ENCODE measurements around the gene MPDZ. TPM values are rescaled to one million over a fixed set of nuclear protein-coding genes. Genes with fewer than 3 reads are reported as not detected.

Gene MPDZ
- total and polyA plus RNA-seq, 2 of the 13 experiments (the other 11 are each of a cell fraction or from before 2014, with no cell fraction given): 12.4 to 14.7 TPM

DNA sequence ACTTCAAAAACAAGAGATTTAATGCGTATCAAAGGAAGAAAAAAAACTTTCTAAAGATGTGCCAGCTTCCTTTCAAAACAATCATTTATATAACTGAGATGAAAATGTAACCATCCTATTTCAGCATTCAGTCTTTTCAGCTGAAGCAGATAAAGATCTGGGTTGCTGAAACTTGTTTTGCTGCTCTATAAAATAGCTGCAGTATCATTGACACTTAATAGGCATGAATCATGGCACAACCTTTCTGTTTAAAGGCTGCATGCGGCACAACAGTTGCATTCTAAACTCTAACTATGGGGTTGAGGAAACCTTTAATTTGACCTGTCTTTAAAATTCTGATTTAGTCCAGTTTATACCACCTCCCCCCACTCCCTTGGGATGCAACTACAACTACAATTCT, 196.7 kb downstream of the MPDZ start:
- DNase-seq (ENCODE audit: low spot score): no peak
- no peak for ATAC-seq

DNA sequence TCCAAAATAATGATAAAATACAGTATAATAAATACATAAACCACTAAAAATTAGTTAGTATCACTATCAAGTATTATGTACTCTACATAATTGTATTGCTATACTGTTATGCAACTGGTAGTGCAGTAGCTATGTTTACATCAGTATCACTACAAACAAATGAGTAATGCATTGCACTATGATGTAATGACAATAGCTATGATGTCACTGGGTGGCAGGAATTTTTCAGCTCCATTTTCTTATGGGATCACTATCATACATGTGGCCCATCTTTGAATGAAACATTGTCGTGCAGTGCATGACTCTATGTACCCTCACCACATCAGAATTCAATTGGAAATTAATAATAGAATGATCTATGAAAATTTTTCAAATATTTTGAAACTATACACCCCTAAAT, 201.3 kb downstream of the MPDZ start:
- H3K9ac ChIP-seq (ENCODE audit: insufficient read depth, low read depth, low read length): no peak overlapping the region
- in situ Hi-C loops (cut with HindIII; ENCODE audit: extremely low pct_ligation_motif_present, low pct_unique_long_range_greater_than_20kb) (no loop called here), intact Hi-C loops (cut with micrococcal nuclease; ENCODE audit: unreplicated experiment) (no loop called here)
- 6% methylated on average over 1 of the region's 1 CpG for WGBS (ENCODE audit: low lambda C conversion rate)
- no TSS peak for BruUV-seq (replicated peaks)
- no peak overlapping the region for H2AFZ ChIP-seq (ENCODE audit: low read length)
- TF ChIP-seq ATF7 (IDR thresholded peaks at IDR 0.05) (peak; percentile 64; the same call in 1 of the 2 replicates), ATF7 (CRISPR knock-in tag; IDR thresholded peaks at IDR 0.05) (no peak), CREB1 (IDR thresholded peaks at IDR 0.05) (peak; percentile 60), CREB1 (CRISPR knock-in tag; IDR thresholded peaks at IDR 0.05) (no peak), RCOR2 (CRISPR knock-in tag; IDR thresholded peaks at IDR 0.05) (no peak)
- no peak for FAIRE-seq
- CTCF ChIA-PET (ENCODE audit: low intra/inter-chr PET ratio, low total read pairs): no interaction called here
- H3K36me3 ChIP-seq (replicated peaks in 1 of 2; ENCODE audit: control insufficient read depth in 1 of 2, insufficient read depth in 2 of 2, low read length in 2 of 2): no peaks in the 10 kb centered on the region
- POLR2A ChIA-PET: no interaction called here
- H3K4me1 ChIP-seq (ENCODE audit: insufficient read depth, low read length): no peaks in the 10 kb centered on the region
- no peaks in the 10 kb centered on the region for H3K9me3 ChIP-seq (ENCODE audit: low read length)
- H3K4me3 ChIP-seq (replicated peaks in 1 of 3; ENCODE audit: insufficient read depth in 1 of 3, low read depth in 2 of 3, low read length in 3 of 3): no peak overlapping the region
- H3K27ac ChIP-seq (ENCODE audit: extremely low read length, insufficient read depth, low read length): no peak overlapping the region
- H3K79me2 ChIP-seq (ENCODE audit: insufficient read depth, low read length): no peaks in the 10 kb centered on the region
- no peaks in the 10 kb centered on the region for H4K20me1 ChIP-seq (ENCODE audit: insufficient read depth, low read length)
- no peak for DNase-seq (ENCODE audit: low spot score)
- H3K4me2 ChIP-seq (ENCODE audit: low read depth, low read length): no peak overlapping the region
- H3K27me3 ChIP-seq (ENCODE audit: control insufficient read depth in 1 of 2, insufficient read depth in 2 of 2, low read length in 2 of 2): no peaks in the 10 kb centered on the region
- no peak for ATAC-seq

More for the DNA sequence above, 196.7 kb downstream of the MPDZ start:
- Histone ChIP-seq H3K36me3 (replicated peaks in 1 of 2; ENCODE audit: control insufficient read depth in 1 of 2, insufficient read depth in 2 of 2, low read length in 2 of 2) (no peaks in the 10 kb centered on the region), H3K79me2 (ENCODE audit: insufficient read depth, low read length) (no peaks in the 10 kb centered on the region), H3K27ac (ENCODE audit: extremely low read length, insufficient read depth, low read length) (no peak overlapping the region), H3K4me1 (ENCODE audit: insufficient read depth, low read length) (no peaks in the 10 kb centered on the region), H3K27me3 (ENCODE audit: control insufficient read depth in 1 of 2, insufficient read depth in 2 of 2, low read length in 2 of 2) (no peaks in the 10 kb centered on the region), H2AFZ (ENCODE audit: low read length) (no peak overlapping the region), H4K20me1 (ENCODE audit: insufficient read depth, low read length) (no peaks in the 10 kb centered on the region), H3K4me3 (replicated peaks in 1 of 3; ENCODE audit: insufficient read depth in 1 of 3, low read depth in 2 of 3, low read length in 3 of 3) (no peak overlapping the region), H3K4me2 (ENCODE audit: low read depth, low read length) (no peak overlapping the region), H3K9ac (ENCODE audit: insufficient read depth, low read depth, low read length) (no peak overlapping the region), H3K9me3 (ENCODE audit: low read length) (no peaks in the 10 kb centered on the region)
- intact Hi-C loops (cut with micrococcal nuclease; ENCODE audit: unreplicated experiment) (no loop called here), in situ Hi-C loops (cut with HindIII; ENCODE audit: extremely low pct_ligation_motif_present, low pct_unique_long_range_greater_than_20kb) (no loop called here)
- ChIA-PET CTCF (ENCODE audit: low intra/inter-chr PET ratio, low total read pairs) (no interaction called here), POLR2A (no interaction called here)
- BruUV-seq (replicated peaks): no TSS peak
- FAIRE-seq: no peak
- TF ChIP-seq ZFP37 (CRISPR knock-in tag; IDR thresholded peaks at IDR 0.05; ENCODE audit: borderline replicate concordance) (no peak), KLF9 (CRISPR knock-in tag; IDR thresholded peaks at IDR 0.05; ENCODE audit: low read depth) (no peak), NR3C1 (CRISPR knock-in tag; IDR thresholded peaks at IDR 0.05) (no peak)
- TF ChIP-seq, protein P1, sequence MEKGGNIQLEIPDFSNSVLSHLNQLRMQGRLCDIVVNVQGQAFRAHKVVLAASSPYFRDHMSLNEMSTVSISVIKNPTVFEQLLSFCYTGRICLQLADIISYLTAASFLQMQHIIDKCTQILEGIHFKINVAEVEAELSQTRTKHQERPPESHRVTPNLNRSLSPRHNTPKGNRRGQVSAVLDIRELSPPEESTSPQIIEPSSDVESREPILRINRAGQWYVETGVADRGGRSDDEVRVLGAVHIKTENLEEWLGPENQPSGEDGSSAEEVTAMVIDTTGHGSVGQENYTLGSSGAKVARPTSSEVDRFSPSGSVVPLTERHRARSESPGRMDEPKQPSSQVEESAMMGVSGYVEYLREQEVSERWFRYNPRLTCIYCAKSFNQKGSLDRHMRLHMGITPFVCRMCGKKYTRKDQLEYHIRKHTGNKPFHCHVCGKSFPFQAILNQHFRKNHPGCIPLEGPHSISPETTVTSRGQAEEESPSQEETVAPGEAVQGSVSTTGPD (CRISPR knock-in tag; IDR thresholded peaks at IDR 0.05): no peak
- WGBS (ENCODE audit: low lambda C conversion rate): 21% methylated on average over 2 of the region's 2 CpGs
